ENCODE data around the gene AGO4.

Gene AGO4

DNA sequence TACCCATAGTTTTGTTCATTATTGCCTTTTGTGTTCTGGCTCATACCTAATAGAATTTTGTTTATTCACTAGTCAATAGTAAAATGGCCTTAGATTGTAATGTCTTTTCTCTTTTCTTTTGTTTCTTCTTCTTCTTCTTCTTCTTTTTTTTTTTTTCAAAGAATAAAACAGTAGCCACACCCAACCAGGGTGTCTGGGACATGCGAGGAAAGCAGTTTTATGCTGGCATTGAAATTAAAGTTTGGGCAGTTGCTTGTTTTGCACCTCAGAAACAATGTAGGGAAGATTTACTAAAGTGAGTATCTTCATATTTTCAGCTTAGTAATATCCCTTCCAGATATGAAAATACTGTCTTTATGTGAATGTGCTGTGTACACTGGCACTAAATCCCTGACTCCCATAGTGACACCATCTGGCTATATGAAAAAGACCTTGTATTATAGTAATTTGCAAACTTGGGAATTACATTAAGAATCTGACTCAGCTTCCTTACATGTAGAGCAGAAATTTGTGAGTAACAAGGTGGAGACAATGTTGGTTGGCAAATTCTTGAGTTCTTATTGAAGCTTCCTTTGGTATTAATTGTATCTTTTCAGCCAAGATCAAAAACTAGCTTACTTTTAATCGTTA, 24.6 kb downstream of the AGO4 start:
- Histone ChIP-seq H3K4me3 (ENCODE audit: low read length) (no peak overlapping the region), H3K9ac (ENCODE audit: low read depth, low read length) (no peak overlapping the region), H3K27me3 (ENCODE audit: insufficient read depth, low read length) (no peaks in the 10 kb centered on the region), H3K4me1 (ENCODE audit: insufficient read depth, low read length) (no peaks in the 10 kb centered on the region), H3K27ac (ENCODE audit: low read length) (no peak overlapping the region), H3K36me3 (ENCODE audit: insufficient read depth, low read depth, low read length) (peaks cover 52% of the 10 kb centered on the region), H3K9me3 (ENCODE audit: insufficient read depth, low read depth, low read length) (no peaks in the 10 kb centered on the region)

DNA sequence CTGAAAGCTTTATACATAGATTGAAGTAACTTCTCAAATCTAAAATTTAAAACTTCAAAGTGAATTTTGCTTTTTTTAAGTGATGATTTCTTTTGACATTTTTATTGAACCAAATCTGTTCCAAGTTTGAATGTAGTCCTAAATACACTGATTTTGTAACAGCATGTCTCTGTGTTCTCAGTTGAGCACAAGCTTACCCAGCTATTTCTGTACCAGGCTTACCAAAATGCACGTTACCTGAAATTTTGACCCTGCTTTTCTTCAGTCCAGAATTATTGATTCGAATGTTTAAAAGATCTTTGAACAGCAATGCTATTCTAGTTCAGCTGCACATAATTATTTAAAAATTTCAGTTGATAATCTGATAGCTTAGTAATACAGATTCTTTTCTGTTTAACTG, 25.6 kb downstream of the AGO4 start:
- Histone ChIP-seq H3K9me3 (ENCODE audit: insufficient read depth, low read depth, low read length) (no peaks in the 10 kb centered on the region), H3K4me3 (ENCODE audit: low read length) (no peak overlapping the region), H3K4me1 (ENCODE audit: insufficient read depth, low read length) (no peaks in the 10 kb centered on the region), H3K36me3 (ENCODE audit: insufficient read depth, low read depth, low read length) (peaks cover 45% of the 10 kb centered on the region), H3K9ac (ENCODE audit: low read depth, low read length) (no peak overlapping the region), H3K27me3 (ENCODE audit: insufficient read depth, low read length) (no peaks in the 10 kb centered on the region), H3K27ac (ENCODE audit: low read length) (no peak overlapping the region)

DNA sequence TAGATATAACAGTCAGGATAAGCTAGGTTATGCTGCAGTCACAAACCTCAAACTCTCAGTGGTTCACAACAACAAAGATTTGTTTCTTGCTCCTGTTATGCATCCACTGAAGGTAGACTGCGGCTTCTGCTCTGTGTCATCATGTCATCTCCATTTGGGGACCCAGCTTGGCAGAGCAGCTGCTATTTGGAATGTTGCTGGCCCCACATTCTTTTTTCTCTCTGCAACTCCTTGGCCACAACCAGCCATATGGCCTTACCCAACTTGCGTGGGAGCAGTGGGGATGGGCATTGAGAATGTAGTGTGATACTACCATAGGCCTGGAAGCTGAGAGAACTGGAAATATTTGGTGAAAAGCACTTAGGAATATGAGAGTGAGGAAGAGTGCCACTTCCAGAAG, 26.4 kb downstream of the AGO4 start:
- H3K9ac ChIP-seq (ENCODE audit: low read depth, low read length), result no peak overlapping the region
- H3K9me3 ChIP-seq (ENCODE audit: insufficient read depth, low read depth, low read length), result no peaks in the 10 kb centered on the region
- no peaks in the 10 kb centered on the region for H3K27me3 ChIP-seq (ENCODE audit: insufficient read depth, low read length)
- H3K36me3 ChIP-seq (ENCODE audit: insufficient read depth, low read depth, low read length), result peaks cover 41% of the 10 kb centered on the region
- no peaks in the 10 kb centered on the region for H3K4me1 ChIP-seq (ENCODE audit: insufficient read depth, low read length)
- no peak overlapping the region for H3K27ac ChIP-seq (ENCODE audit: low read length)
- no peak overlapping the region for H3K4me3 ChIP-seq (ENCODE audit: low read length)

DNA sequence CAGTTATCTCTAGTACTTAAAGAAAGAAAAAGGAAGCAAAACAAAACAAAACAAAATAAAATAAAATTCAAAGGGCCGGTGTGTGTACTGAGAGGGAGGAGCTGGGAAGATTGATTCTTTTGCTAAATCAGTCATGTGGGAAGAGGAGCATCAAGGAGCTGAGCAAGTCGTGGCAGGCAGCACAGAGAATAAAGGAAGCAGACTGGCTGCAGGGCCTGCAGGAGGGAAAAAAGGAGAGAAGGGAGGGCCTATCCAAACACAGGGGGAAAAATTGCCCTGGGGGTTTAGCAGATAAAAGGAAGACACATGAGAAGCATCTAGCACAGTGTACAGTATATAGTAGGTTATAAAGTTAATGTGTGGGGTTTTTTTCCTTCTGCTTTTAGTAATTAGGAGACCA, 27.6 kb downstream of the AGO4 start:
- no peaks in the 10 kb centered on the region for H3K27me3 ChIP-seq (ENCODE audit: insufficient read depth, low read length)
- no peak overlapping the region for H3K4me3 ChIP-seq (ENCODE audit: low read length)
- no peak overlapping the region for H3K9ac ChIP-seq (ENCODE audit: low read depth, low read length)
- no peaks in the 10 kb centered on the region for H3K9me3 ChIP-seq (ENCODE audit: insufficient read depth, low read depth, low read length)
- no peak overlapping the region for H3K27ac ChIP-seq (ENCODE audit: low read length)
- peaks cover 41% of the 10 kb centered on the region for H3K36me3 ChIP-seq (ENCODE audit: insufficient read depth, low read depth, low read length)
- no peaks in the 10 kb centered on the region for H3K4me1 ChIP-seq (ENCODE audit: insufficient read depth, low read length)

DNA sequence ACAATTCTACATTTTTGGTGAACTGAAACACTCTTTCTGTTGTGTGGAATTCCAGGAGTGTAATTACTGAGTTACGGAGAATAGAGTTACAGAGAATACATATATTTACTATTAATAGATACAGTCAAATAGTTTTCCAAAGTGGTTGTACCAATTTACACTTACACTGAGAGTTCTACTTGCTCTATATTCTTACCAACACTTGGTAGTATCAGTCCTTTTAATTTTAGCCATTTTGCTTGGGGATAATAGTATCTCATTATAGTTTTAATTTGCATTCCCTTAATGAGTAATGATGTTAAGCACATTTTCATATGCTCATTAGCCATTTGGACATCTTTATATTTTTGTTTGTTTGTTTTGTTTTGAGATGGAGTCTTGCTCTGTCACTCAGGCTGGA, 28.9 kb downstream of the AGO4 start:
- peaks cover 35% of the 10 kb centered on the region for H3K36me3 ChIP-seq (ENCODE audit: insufficient read depth, low read depth, low read length)
- H3K4me3 ChIP-seq (ENCODE audit: low read length), result no peak overlapping the region
- no peaks in the 10 kb centered on the region for H3K4me1 ChIP-seq (ENCODE audit: insufficient read depth, low read length)
- no peaks in the 10 kb centered on the region for H3K9me3 ChIP-seq (ENCODE audit: insufficient read depth, low read depth, low read length)
- H3K27me3 ChIP-seq (ENCODE audit: insufficient read depth, low read length), result no peaks in the 10 kb centered on the region
- H3K27ac ChIP-seq (ENCODE audit: low read length), result no peak overlapping the region
- H3K9ac ChIP-seq (ENCODE audit: low read depth, low read length), result no peak overlapping the region

DNA sequence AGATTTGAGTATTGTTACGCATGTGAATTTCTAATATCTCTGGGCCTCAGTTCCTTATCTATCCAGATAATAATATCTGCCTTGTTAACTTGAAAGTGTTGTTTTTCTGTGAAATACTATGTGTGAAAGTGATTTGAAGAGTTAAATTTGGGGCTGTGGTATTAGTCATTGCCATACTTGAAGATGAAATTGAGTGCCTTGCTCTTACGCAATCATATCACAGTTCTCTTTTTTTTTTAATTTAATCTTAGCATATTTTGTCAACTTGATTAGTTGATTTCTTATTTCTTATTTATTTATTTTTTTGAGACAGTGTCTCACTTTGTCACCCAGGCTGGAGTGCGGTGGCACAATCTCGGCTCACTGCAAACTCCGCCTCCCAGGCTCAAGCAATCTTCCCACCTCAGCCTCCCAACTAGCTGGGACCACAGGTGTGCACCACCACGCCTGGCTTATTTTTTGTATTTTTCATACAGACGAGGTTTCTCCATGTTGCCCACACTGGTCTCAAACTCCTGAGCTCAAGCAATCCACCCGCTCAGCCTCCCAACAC, 31.0 kb downstream of the AGO4 start:
- Histone ChIP-seq H3K4me3 (ENCODE audit: low read length) (no peak overlapping the region), H3K9me3 (ENCODE audit: insufficient read depth, low read depth, low read length) (no peaks in the 10 kb centered on the region), H3K9ac (ENCODE audit: low read depth, low read length) (no peak overlapping the region), H3K27ac (ENCODE audit: low read length) (no peak overlapping the region), H3K27me3 (ENCODE audit: insufficient read depth, low read length) (no peaks in the 10 kb centered on the region), H3K36me3 (ENCODE audit: insufficient read depth, low read depth, low read length) (peaks cover 26% of the 10 kb centered on the region; the same call in 1 of the 2 replicates), H3K4me1 (ENCODE audit: insufficient read depth, low read length) (no peaks in the 10 kb centered on the region)

DNA sequence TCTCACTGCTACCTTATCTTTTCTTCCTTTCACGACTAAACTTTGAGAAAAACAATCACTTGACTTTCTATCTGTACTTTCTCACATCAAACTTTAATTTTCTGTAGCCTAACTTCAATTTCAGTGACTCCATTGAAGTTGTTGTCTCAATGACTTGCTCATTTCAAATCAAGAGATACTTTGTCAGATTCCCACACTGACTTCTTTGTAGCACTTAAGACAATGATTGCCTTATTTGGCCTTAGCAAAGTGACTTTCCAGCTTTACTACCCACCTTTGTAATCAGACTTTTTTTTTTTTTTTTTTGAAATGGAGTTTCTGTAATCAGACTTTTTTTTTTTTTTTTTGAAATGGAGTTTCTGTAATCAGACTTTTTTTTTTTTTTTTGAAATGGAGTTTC, 37.0 kb downstream of the AGO4 start:
- Histone ChIP-seq H3K27me3 (ENCODE audit: insufficient read depth, low read length) (no peaks in the 10 kb centered on the region), H3K9ac (ENCODE audit: low read depth, low read length) (no peak overlapping the region), H3K27ac (ENCODE audit: low read length) (no peak overlapping the region), H3K36me3 (ENCODE audit: insufficient read depth, low read depth, low read length) (no peaks in the 10 kb centered on the region), H3K4me1 (ENCODE audit: insufficient read depth, low read length) (no peaks in the 10 kb centered on the region; the same call in 1 of the 2 replicates), H3K9me3 (ENCODE audit: insufficient read depth, low read depth, low read length) (no peaks in the 10 kb centered on the region), H3K4me3 (ENCODE audit: low read length) (no peak overlapping the region)

DNA sequence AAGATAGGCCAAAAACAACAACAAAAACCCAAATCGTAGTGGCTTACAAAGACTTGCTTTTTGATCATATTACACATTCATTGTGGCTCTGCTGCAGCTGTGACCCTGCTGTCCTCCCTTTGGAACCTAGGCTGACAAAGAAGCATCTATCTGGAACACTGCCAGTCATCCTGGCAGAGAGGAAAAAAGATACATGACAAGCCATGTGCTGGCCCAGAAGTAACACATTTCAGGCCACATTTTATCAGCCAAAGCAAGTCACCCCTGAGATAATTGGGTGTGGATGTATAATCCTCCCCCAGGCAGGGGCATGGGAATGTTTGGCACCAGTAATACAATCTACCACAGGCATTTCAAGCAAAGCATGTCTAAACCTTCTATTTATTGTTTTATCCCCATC, 38.0 kb downstream of the AGO4 start:
- peaks cover 2% of the 10 kb centered on the region; the same call in 1 of the 2 replicates for H3K4me1 ChIP-seq (ENCODE audit: insufficient read depth, low read length)
- H3K9ac ChIP-seq (ENCODE audit: low read depth, low read length), result no peak overlapping the region
- H3K27ac ChIP-seq (ENCODE audit: low read length), result no peak overlapping the region
- no peaks in the 10 kb centered on the region for H3K9me3 ChIP-seq (ENCODE audit: insufficient read depth, low read depth, low read length)
- H3K36me3 ChIP-seq (ENCODE audit: insufficient read depth, low read depth, low read length), result peaks cover 1% of the 10 kb centered on the region
- no peaks in the 10 kb centered on the region for H3K27me3 ChIP-seq (ENCODE audit: insufficient read depth, low read length)
- H3K4me3 ChIP-seq (ENCODE audit: low read length), result no peak overlapping the region

DNA sequence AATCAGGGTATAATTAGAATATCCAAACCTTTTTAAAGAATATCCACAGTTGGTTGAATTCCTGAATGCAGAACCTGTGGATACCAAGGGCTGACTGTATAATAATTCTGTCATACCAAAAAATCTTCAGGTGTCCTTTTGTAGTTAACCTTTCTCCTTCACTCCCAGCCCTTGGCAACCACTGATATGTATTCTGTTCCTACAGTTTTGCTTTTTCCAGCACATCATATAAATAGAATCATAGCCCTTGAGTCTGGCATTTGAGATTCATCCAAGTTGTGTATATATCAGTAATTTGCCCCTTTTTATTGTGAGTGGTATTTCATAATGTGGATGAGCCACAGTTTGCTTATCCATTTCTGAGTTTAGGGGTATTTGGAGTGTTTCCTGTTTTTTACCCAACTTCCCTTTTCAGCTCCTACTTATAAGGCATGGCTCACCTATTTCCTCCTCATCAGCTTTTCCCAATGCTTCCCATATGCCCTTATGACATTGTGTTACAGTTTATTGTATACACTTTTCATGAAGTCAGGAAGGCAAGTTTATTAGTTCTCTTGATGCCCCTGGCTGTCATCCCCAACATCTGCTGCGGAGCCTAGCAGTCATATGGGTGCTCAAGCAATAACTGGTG, 40.2 kb downstream of the AGO4 start:
- H3K9ac ChIP-seq (ENCODE audit: low read depth, low read length), result no peak overlapping the region
- peaks cover 2% of the 10 kb centered on the region; the same call in 1 of the 2 replicates for H3K4me1 ChIP-seq (ENCODE audit: insufficient read depth, low read length)
- no peaks in the 10 kb centered on the region for H3K9me3 ChIP-seq (ENCODE audit: insufficient read depth, low read depth, low read length)
- no peaks in the 10 kb centered on the region for H3K27me3 ChIP-seq (ENCODE audit: insufficient read depth, low read length)
- H3K27ac ChIP-seq (ENCODE audit: low read length), result no peak overlapping the region
- no peak overlapping the region for H3K4me3 ChIP-seq (ENCODE audit: low read length)
- peaks cover 16% of the 10 kb centered on the region for H3K36me3 ChIP-seq (ENCODE audit: insufficient read depth, low read depth, low read length)

DNA sequence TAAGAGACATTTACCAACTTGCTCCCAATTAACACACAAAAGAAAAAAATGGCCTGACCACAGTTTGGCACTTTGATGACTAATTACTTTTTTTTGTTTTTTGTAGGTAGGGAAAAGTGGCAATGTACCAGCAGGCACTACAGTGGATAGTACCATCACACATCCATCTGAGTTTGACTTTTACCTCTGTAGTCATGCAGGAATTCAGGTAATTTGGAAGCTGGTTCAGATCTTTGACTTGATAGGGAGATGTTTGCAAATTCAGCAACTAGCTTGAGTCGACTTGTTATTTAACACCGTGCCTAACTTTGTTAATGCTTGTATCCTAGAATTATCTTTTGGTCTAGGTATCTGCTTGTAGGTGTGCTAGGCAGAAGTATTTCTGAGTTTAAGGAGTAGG, 42.2 kb downstream of the AGO4 start:
- H3K36me3 ChIP-seq (ENCODE audit: insufficient read depth, low read depth, low read length), result peaks cover 29% of the 10 kb centered on the region
- H3K4me3 ChIP-seq (ENCODE audit: low read length), result no peak overlapping the region
- no peak overlapping the region for H3K27ac ChIP-seq (ENCODE audit: low read length)
- H3K27me3 ChIP-seq (ENCODE audit: insufficient read depth, low read length), result no peaks in the 10 kb centered on the region
- no peak overlapping the region for H3K9ac ChIP-seq (ENCODE audit: low read depth, low read length)
- peaks cover 8% of the 10 kb centered on the region; the same call in 1 of the 2 replicates for H3K4me1 ChIP-seq (ENCODE audit: insufficient read depth, low read length)
- H3K9me3 ChIP-seq (ENCODE audit: insufficient read depth, low read depth, low read length), result no peaks in the 10 kb centered on the region

DNA sequence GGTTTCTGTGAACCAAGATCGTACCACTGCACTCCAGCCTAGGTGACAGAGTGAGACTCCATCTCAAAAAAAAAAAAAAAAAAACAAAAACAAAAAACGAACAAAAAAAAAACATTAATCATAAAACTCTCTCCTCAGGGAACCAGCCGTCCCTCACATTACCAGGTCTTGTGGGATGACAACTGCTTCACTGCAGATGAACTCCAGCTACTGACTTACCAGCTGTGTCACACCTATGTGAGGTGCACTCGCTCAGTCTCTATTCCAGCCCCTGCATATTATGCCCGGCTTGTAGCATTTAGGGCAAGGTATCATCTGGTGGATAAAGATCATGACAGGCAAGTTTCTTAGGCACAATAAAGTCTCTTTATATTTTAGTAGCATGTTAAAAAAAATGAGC, 42.9 kb downstream of the AGO4 start:
- H3K4me1 ChIP-seq (ENCODE audit: insufficient read depth, low read length), result peaks cover 9% of the 10 kb centered on the region; the same call in 1 of the 2 replicates
- peaks cover 29% of the 10 kb centered on the region for H3K36me3 ChIP-seq (ENCODE audit: insufficient read depth, low read depth, low read length)
- no peaks in the 10 kb centered on the region for H3K9me3 ChIP-seq (ENCODE audit: insufficient read depth, low read depth, low read length)
- H3K27me3 ChIP-seq (ENCODE audit: insufficient read depth, low read length), result no peaks in the 10 kb centered on the region
- no peak overlapping the region for H3K27ac ChIP-seq (ENCODE audit: low read length)
- no peak overlapping the region for H3K9ac ChIP-seq (ENCODE audit: low read depth, low read length)
- H3K4me3 ChIP-seq (ENCODE audit: low read length), result no peak overlapping the region
